OCI-LY7 (cell line): ENCODE measurements around the gene RAD23A. TPM values are rescaled to one million over a fixed set of nuclear protein-coding genes. Genes with fewer than 3 reads are reported as not detected.

Experiments used
- BruUV-seq: library from RNA; stranded (reverse); fragments of 400-500 nt; replicated peaks from 2 replicates; lab custom pipeline; 2021; lab: Mats Ljungman, UMichigan
- CTCF ChIA-PET: fragments of 300-600 bp; sonication (Branson Sonifier 250); formaldehyde crosslinking; loops from one replicate; lab custom pipeline; 2022; ENCODE audit warnings: antibody characterized with exemption; ENCODE audit not compliant: unreplicated experiment; lab: Charles Lee
- POLR2A ChIA-PET: fragments of 300-600 bp; sonication (Branson Sonifier 250); formaldehyde crosslinking; loops from one replicate; lab custom pipeline; 2022; ENCODE audit warnings: antibody characterized with exemption; lab: Charles Lee
- DNase-seq: peaks from one replicate; pipeline ENCODE4 v3.0.0-alpha.2; 2015; ENCODE audit warnings: low spot score
- H2AFZ ChIP-seq: fragments of 200-600 bp; sonication (generic), shearing (Covaris generic); 2 replicates; pipeline ENCODE4 v1.6.1; 2014; ENCODE audit warnings: mild to moderate bottlenecking, antibody characterized with exemption, low read length, moderate library complexity
- H3K27ac ChIP-seq: fragments of 200-600 bp; sonication (generic); 2 replicates; pipeline ENCODE4 v1.5.1; 2014; ENCODE audit warnings: mixed run types, low read depth, mild to moderate bottlenecking, moderate library complexity, low read length, inconsistent platforms; ENCODE audit not compliant: poor library complexity, severe bottlenecking
- H3K36me3 ChIP-seq: fragments of 200-600 bp; sonication (generic); 2 replicates; pipeline ENCODE4 v1.6.1; 2014; ENCODE audit warnings: mild to moderate bottlenecking, antibody characterized with exemption, low read length, moderate library complexity, mixed read lengths; ENCODE audit not compliant: insufficient read depth
- H3K4me1 ChIP-seq: fragments of 200-600 bp; sonication (generic); 2 replicates; pipeline ENCODE4 v1.5.1; 2014; ENCODE audit warnings: mild to moderate bottlenecking, low read length; ENCODE audit not compliant: insufficient read depth, poor library complexity, severe bottlenecking
- H3K4me2 ChIP-seq: fragments of 200-600 bp; sonication (generic); 2 replicates; pipeline ENCODE4 v1.6.1; 2014; ENCODE audit warnings: mild to moderate bottlenecking, low read length
- H3K4me3 ChIP-seq: fragments of 200-600 bp; sonication (generic); 2 replicates; pipeline ENCODE4 v1.5.1; 2014; ENCODE audit warnings: mild to moderate bottlenecking, low read depth, low read length; ENCODE audit not compliant: poor library complexity, severe bottlenecking
- H3K79me2 ChIP-seq: fragments of 200-600 bp; sonication (generic); 2 replicates; pipeline ENCODE4 v1.6.1; 2016; ENCODE audit warnings: low read depth, mild to moderate bottlenecking, low read length, moderate library complexity, mixed read lengths; ENCODE audit not compliant: insufficient read depth
- H3K9me2 ChIP-seq: fragments of 200-600 bp; sonication (generic); 2 replicates; pipeline ENCODE4 v1.6.1; 2016; ENCODE audit warnings: mild to moderate bottlenecking, low read length, mixed read lengths; ENCODE audit not compliant: insufficient read depth
- H3K9me3 ChIP-seq: fragments of 200-600 bp; sonication (generic); 2 replicates; pipeline ENCODE4 v1.6.1; 2014; ENCODE audit warnings: mild to moderate bottlenecking, mixed run types, low read length, mixed read lengths
- H4K20me1 ChIP-seq: fragments of 200-600 bp; sonication (generic); 2 replicates; pipeline ENCODE4 v1.6.1; 2014; ENCODE audit warnings: mild to moderate bottlenecking, antibody characterized with exemption, low read length, moderate library complexity, mixed read lengths; ENCODE audit not compliant: insufficient read depth
- CTCF ChIP-seq: fragments of 200-600 bp; sonication (generic); conservative IDR thresholded peaks from 2 replicates; pipeline ENCODE4 v1.5.1; 2014; ENCODE audit warnings: mild to moderate bottlenecking, antibody characterized with exemption, low read length, moderate library complexity, mixed read lengths
- EZH2phosphoT487 ChIP-seq: fragments of 200-600 bp; sonication (generic); IDR thresholded peaks from 2 replicates; pipeline ENCODE4 v1.6.1; 2018; ENCODE audit warnings: low read depth, borderline replicate concordance, mild to moderate bottlenecking, mixed run types, antibody characterized with exemption, low read length, moderate library complexity, mixed read lengths
- intact Hi-C: fragments of 100-400 bp; cut with micrococcal nuclease; formaldehyde crosslinking; loops from one replicate; pipeline ENCODE4 v1.10.0; 2022; ENCODE audit not compliant: unreplicated experiment
- total RNA-seq, 2 experiments: library from RNA; depleted of rRNA in 1 of 2; stranded (reverse); fragments of >200 nt in 1 of 2; shearing (Covaris generic) in 1 of 2; gene quantifications; 2 replicates each; pipeline ENCODE4 v1.2.3, GENCODE V29; 2014 to 2022

Gene RAD23A
- total RNA-seq, 2 experiments from 2014 or later, result 171 to 237 TPM

- no peaks in the 10 kb centered on the region for H4K20me1 ChIP-seq
- H3K9me3 ChIP-seq, result no peaks in the 10 kb centered on the region
- BruUV-seq, result no TSS peak
- H3K4me2 ChIP-seq, result no peak overlapping the region
- no peaks in the 10 kb centered on the region for H3K36me3 ChIP-seq
- H3K4me3 ChIP-seq, result no peak overlapping the region
- no peaks in the 10 kb centered on the region for H3K9me2 ChIP-seq
- H3K27ac ChIP-seq, result no peak overlapping the region
- no peak overlapping the region for H2AFZ ChIP-seq
- no peak for DNase-seq
- ChIA-PET POLR2A (no interaction called here), CTCF (no interaction called here)
- intact Hi-C loops, result no loop called here
- peaks cover 6% of the 10 kb centered on the region for H3K4me1 ChIP-seq
- TF ChIP-seq CTCF (0 out of 2 replicates have a peak, but pooled peaks have one; percentile 14), EZH2phosphoT487 (no peak)
- no peaks in the 10 kb centered on the region for H3K79me2 ChIP-seq
Measured at GRCh38 chr19:12970070-12970820, 24.6 kb downstream of the RAD23A start.

- no peaks in the 10 kb centered on the region for H3K79me2 ChIP-seq
- H4K20me1 ChIP-seq, result no peaks in the 10 kb centered on the region
- H3K27ac ChIP-seq, result no peak overlapping the region
- no peaks in the 10 kb centered on the region for H3K36me3 ChIP-seq
- H2AFZ ChIP-seq, result no peak overlapping the region
- no peak overlapping the region for H3K4me2 ChIP-seq
- H3K4me1 ChIP-seq, result no peaks in the 10 kb centered on the region
- POLR2A ChIA-PET, result no interaction called here
- CTCF ChIA-PET, result no interaction called here
- H3K4me3 ChIP-seq, result no peak overlapping the region
- no TSS peak for BruUV-seq
- no peaks in the 10 kb centered on the region for H3K9me2 ChIP-seq
- H3K9me3 ChIP-seq, result no peaks in the 10 kb centered on the region
- intact Hi-C loops, result no loop called here
- no peak for DNase-seq
- TF ChIP-seq CTCF (no peak), EZH2phosphoT487 (no peak)
Measured at GRCh38 chr19:12973236-12973635, 27.6 kb downstream of the RAD23A start.
